Activated naive CD4-positive, alpha-beta T cell treated with anti-CD3 and anti-CD28 coated beads, Interleukin-2, amount 50 U/mL, for 72 hours (primary cell): ENCODE results near the gene SMIM41. TPM values are rescaled to one million over a fixed set of nuclear protein-coding genes. Genes with fewer than 3 reads are reported as not detected.

Experiments used
- ATAC-seq, 2 donors: fragments of 150-1000 bp; cut with Tn5 transposase; 2 replicates each; pipeline ENCODE4 v1.10.0; 2021; ENCODE audit warnings: mild to moderate bottlenecking in 2 of 2, moderate library complexity in 2 of 2
- DNase-seq, 2 donors: peaks; one replicate each; pipeline ENCODE4 v3.0.0; 2021 to 2022; ENCODE audit warnings: low spot score in 2 of 2
- H3K27ac Mint-ChIP-seq, 2 donors: one replicate each; pipeline ENCODE4 v1.8.0; 2022; ENCODE audit warnings: mild to moderate bottlenecking in 2 of 2, mixed read lengths in 2 of 2
- H3K36me3 Mint-ChIP-seq, 2 donors: one replicate each; pipeline ENCODE4 v1.8.0; 2022; ENCODE audit warnings: mixed read lengths in 2 of 2
- H3K9me3 Mint-ChIP-seq, 2 donors: one replicate each; pipeline ENCODE4 v1.8.0; 2022; ENCODE audit warnings: mixed read lengths in 2 of 2
- total RNA-seq, 2 donors: library from RNA; stranded (reverse); gene quantifications; one replicate each; pipeline ENCODE4 v1.2.3, GENCODE V29; 2022

SMIM41 gene
- total RNA-seq, 2 donors from 2014 or later, result not detected

DNA sequence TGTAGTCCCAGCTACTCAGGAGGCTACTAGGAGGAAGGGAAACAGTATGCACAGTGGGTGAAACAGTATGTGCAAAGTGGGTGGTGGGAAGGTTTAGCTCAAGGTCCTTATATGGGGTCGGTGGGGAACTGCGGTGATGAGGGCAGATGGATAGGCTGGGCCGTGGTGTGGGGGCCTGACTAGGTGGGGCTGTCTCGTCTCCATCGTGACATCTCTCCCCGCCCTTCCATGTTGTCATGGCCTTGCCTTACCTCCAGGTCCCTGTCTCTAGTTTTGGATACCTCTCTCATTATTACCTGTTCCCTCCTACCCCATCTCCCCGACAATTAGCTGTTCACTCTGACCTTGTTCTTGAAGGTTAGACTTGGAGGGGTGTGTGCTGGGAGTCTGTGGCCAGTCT lies 32.6 kb upstream of the SMIM41 start:
- Mint-ChIP-seq H3K36me3 (peaks cover 1 to 8% of the 10 kb centered on the region in 2 donors), H3K9me3 (no peaks in the 10 kb centered on the region), H3K27ac (no peak overlapping the region)
- DNase-seq, result no peak
- ATAC-seq, result no peak

DNA sequence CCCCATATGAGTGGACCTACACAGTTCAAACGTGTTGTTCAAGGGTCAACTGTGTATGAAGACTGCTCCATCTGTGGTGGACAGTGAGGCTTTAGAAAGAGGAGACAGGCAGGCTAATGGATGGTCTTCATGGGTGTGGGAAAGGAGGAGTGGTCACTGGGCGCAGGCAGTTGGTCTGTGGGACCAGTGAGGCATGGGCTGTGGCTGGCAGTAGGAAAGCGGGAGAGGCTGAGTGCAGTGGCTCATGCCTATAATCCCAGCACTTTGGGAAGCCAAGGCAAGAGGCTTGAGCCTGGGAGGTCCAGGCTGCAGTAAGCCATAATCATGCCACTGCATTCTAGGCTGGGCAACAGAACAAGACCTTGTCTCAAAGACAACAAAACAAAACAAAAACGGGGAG lies 30.2 kb upstream of the SMIM41 start:
- Mint-ChIP-seq H3K36me3 (peaks cover 6 to 23% of the 10 kb centered on the region in 2 donors), H3K9me3 (no peaks in the 10 kb centered on the region), H3K27ac (peak overlapping the region; percentile 61 to 98)
- no peak for DNase-seq
- no peak for ATAC-seq

DNA sequence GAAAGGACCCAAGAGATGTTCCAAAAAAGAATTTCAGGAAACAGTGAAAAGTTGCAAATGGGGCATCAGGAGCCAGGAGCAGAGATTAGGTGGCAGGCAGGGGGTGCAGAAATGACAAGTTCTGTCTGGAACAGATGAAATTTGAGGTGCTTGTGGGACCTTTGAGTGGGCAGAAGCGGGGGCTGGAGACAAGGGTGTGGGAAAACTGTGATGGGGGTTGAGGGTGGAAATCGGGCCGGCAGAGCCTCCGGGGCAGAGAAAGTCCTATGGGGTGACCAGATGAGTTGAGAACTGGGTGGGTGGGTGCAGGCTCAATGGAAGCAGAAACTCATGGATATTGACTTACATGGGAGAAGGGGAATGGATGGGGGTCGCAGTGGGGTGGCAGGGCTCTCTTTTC lies 29.8 kb upstream of the SMIM41 start:
- peaks cover 6 to 23% of the 10 kb centered on the region in 2 donors for H3K36me3 Mint-ChIP-seq
- DNase-seq (no peak), ATAC-seq (no peak)
- H3K9me3 Mint-ChIP-seq, result no peaks in the 10 kb centered on the region
- H3K27ac Mint-ChIP-seq, result peak overlapping the region; percentile 61 to 98

DNA sequence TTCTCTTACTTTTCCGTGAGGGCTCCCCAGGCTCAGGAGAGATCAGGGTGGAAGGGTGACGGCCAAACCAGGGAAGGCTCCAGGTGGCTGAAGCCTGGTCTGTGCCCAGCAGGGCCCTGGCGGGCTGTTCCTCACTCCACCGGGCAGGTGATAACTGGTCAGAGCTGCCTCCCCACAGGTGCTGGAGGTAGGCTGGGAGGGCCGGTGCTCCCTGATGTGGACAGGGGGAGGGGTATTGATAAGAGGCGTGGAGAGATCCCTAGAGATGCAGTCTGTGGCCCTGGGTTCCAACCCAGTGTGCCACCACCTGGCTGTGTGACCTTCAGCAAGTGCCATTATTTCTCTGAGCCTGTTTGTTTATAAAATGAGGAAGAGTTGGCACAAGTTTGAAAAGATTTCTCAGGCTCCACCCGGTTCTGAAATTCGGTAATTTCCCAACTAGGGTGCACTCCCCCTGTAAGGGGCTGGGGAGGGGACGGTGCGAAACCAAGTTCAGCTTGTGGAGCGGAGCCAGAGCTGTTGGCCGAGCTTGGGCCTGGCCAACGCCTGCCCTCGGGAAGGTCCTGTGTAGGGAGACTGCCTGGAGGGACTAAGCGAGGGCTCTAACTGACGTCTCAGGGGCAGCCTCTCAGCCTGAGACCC lies 29.3 kb upstream of the SMIM41 start:
- Mint-ChIP-seq H3K27ac (peak overlapping the region; percentile 94 to 98), H3K9me3 (no peaks in the 10 kb centered on the region), H3K36me3 (peaks cover 6 to 23% of the 10 kb centered on the region in 2 donors)
- no peak for ATAC-seq
- DNase-seq, result no peak

DNA sequence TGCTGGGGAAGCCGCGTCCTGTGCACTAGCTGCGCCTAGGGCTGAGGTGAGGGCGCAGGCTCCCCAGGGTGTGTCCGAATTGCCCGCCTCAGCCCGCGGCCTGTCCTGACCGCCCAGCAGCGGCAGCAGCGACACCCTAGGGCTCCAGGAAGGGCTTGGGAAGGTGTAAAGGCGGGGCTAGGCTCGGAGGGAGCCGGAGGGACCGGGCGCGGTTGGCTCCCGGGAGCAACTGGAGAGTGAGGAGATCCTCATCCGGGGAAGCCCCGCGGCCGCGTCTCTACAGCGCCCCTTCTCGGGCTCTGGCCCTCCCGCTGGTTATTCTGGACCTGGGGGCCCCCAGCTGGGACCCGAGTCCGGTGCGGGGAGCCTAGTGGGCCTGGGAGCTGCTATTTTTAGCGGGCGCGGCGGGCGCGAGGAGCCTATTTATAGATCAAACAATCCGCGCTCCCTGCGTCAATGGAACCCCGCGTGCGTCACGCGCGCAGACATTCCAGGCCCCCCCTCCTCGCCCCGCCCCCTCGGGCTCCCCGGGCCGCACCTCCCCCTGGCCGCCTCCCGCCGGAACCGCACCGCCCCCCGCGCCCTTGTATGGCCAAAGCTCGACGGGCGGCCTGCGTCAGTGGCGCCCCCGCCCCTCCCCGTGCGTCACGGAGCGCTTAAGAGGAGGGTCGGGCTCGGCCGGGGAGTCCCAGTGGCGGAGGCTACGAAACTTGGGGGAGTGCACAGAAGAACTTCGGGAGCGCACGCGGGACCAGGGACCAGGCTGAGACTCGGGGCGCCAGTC lies 28.6 kb upstream of the SMIM41 start, which contains the start of gene NR4A1:
Gene NR4A1 (plus strand): TSS at position 685 of the 784 bp plus-strand sequence. CDS start 2,887 bp downstream, outside the sequence.
- H3K27ac Mint-ChIP-seq, result peak within 1 kb of the TSS; percentile 96 to 98
- ATAC-seq (peak; percentile 88 to 93), DNase-seq (peak; percentile 98 to 99)
- H3K36me3 Mint-ChIP-seq, result peaks cover 6 to 23% of the 10 kb centered on the region in 2 donors
- no peaks in the 10 kb centered on the region for H3K9me3 Mint-ChIP-seq

DNA sequence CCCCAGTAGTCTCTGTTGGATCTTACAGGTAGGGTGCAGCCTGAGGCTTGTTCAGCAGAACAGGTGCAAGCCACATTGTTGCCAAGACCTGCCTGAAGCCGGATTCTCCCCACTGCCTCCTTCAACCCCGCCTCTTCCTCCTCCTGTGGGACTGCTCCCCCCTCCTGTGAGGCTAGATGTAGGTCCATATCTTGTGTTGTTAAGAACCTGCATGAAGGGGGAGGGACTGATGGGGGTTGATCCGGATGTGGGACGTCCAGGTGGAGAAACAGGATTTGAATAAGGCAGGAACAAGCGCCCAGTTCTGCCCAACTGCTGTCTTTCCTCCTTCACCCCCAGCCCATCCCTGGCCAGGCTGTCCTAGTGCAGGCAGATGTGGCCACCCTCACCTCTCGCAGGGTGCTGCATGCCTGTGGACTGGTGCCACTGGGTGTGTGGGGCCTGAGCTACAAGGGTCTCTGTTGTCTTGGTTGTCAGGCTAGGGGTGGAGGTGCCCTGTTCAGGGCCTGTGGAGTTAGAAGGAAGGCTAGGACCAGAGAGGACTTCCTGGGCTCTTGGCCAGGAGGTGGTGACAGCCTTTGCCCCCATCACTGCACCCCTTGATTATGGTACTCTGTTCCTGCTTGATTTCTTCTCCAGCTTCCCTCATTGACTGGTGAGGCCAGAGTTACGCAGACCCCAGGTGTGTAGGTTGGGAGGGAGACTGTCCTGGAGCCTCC lies 26.9 kb upstream of the SMIM41 start:
- Mint-ChIP-seq H3K9me3 (no peaks in the 10 kb centered on the region), H3K27ac (peak overlapping the region; percentile 96 to 98), H3K36me3 (peaks cover 6 to 29% of the 10 kb centered on the region in 2 donors)
- DNase-seq (no peak), ATAC-seq (no peak)

DNA sequence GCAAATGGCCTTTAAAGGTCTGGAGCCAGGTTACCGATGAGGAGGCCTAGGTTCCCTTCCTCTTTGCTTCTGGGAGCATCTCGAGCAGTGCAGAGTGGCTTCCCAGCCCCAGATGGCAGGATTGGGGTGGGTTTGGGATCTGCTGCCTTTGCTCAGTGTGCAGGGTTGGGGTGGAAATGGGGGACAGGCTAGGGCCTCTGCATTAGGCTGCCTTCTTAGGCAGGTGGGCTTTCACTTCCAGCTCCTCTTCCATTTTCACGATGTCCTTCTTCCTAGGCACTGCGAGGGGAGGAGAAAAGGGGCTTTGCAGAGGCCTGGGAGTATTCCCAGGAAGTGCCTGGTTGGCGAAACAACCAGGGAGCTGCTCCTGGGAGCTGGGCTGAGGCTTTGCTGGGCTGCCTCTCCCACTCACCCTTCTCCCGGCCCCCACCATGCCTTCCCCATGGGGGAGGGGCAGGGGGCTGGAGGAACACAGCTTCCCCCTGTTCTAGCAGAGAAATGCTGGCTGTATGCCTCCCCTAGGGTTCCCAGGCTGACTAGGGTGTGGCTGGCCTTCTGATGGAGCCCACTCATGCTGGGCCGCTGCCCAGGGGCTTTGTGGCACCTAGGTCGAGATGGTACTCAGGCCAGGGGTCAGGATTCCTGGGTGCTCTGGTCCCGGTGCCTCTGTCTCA lies 25.8 kb upstream of the SMIM41 start:
- peaks cover 6 to 29% of the 10 kb centered on the region in 2 donors for H3K36me3 Mint-ChIP-seq
- ATAC-seq (no peak), DNase-seq (no peak)
- no peaks in the 10 kb centered on the region for H3K9me3 Mint-ChIP-seq
- peak overlapping the region in 1 of 2 donors; percentile 98 for H3K27ac Mint-ChIP-seq

DNA sequence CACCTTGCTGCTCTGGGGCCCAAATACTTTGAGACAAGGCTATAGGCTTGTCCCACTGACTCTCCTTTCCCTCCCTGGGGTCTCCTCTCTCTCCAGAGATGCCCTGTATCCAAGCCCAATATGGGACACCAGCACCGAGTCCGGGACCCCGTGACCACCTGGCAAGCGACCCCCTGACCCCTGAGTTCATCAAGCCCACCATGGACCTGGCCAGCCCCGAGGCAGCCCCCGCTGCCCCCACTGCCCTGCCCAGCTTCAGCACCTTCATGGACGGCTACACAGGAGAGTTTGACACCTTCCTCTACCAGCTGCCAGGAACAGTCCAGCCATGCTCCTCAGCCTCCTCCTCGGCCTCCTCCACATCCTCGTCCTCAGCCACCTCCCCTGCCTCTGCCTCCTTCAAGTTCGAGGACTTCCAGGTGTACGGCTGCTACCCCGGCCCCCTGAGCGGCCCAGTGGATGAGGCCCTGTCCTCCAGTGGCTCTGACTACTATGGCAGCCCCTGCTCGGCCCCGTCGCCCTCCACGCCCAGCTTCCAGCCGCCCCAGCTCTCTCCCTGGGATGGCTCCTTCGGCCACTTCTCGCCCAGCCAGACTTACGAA lies 25.2 kb upstream of the SMIM41 start:
- no peak for DNase-seq
- ATAC-seq, result no peak
- Mint-ChIP-seq H3K27ac (peak overlapping the region; percentile 14 to 98), H3K36me3 (peaks cover 6 to 29% of the 10 kb centered on the region in 2 donors), H3K9me3 (no peaks in the 10 kb centered on the region)

DNA sequence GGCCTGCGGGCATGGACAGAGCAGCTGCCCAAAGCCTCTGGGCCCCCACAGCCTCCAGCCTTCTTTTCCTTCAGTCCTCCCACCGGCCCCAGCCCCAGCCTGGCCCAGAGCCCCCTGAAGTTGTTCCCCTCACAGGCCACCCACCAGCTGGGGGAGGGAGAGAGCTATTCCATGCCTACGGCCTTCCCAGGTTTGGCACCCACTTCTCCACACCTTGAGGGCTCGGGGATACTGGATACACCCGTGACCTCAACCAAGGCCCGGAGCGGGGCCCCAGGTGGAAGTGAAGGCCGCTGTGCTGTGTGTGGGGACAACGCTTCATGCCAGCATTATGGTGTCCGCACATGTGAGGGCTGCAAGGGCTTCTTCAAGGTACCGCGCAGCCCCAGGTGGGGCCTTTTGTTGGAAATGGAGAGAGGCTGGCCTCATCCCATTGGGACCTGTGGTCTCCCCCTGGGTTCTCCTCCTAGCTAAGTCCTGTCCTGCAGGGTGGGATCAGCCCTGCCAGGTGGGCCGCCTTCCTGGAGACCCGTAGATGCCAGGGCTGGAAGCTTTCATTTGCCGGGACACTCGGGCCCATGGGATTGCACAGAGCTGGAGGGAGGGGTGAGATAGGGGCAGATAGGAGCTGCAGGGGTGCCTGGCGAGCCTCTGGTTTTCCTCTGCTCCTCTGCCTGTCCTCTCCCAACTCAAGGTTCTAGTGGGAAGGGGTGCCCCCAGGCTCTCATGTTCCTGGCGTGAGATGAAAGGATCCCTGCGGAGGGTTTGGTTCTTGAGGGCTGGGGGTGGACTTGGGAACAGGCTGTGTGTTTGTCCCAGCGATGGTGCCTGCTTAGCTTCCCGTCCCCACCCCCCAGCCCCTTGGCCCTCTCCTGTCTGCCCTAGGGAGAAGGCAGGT lies 24.4 kb upstream of the SMIM41 start:
- Mint-ChIP-seq H3K36me3 (peaks cover 6 to 29% of the 10 kb centered on the region in 2 donors), H3K27ac (peak overlapping the region; percentile 14 to 98), H3K9me3 (no peaks in the 10 kb centered on the region)
- ATAC-seq (no peak), DNase-seq (no peak)

DNA sequence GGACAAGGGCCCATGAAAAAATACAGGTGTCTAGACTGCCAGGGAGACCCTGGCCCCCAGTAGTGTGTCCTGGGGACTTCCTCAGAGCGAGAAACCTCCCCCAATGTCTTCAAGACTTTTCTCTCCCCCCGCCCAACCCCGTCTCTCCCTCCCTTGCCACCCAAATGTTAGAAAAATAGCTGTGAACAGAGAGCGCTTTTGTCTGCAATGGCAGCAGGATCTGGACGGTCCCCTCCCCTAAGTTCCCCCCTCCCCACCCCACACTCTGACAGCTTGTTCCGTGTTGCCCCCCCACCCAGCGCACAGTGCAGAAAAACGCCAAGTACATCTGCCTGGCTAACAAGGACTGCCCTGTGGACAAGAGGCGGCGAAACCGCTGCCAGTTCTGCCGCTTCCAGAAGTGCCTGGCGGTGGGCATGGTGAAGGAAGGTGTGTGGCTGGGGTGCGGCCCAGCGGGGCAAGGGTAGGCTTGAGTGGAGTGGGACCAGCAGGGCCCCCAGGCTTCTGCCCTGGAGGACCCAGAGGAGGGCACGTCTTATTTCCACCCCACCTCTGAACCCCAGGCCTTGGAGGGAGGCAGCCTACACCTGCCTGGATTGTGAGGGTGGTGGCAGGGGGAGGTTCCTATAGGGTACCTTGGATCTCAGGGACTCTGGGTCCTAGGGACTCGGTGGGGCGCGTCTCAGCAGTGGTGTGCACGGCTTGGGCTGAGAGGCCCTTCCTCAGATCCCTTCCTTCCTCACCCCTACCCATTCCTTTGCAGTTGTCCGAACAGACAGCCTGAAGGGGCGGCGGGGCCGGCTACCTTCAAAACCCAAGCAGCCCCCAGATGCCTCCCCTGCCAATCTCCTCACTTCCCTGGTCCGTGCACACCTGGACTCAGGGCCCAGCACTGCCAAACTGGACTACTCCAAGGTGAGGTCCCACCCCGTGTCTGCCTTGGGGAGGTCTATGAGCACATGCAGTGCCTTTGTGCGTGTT lies 23.5 kb upstream of the SMIM41 start:
- H3K36me3 Mint-ChIP-seq, result peaks cover 6 to 29% of the 10 kb centered on the region in 2 donors
- no peaks in the 10 kb centered on the region for H3K9me3 Mint-ChIP-seq
- H3K27ac Mint-ChIP-seq, result peak overlapping the region in 1 of 2 donors; percentile 62

DNA sequence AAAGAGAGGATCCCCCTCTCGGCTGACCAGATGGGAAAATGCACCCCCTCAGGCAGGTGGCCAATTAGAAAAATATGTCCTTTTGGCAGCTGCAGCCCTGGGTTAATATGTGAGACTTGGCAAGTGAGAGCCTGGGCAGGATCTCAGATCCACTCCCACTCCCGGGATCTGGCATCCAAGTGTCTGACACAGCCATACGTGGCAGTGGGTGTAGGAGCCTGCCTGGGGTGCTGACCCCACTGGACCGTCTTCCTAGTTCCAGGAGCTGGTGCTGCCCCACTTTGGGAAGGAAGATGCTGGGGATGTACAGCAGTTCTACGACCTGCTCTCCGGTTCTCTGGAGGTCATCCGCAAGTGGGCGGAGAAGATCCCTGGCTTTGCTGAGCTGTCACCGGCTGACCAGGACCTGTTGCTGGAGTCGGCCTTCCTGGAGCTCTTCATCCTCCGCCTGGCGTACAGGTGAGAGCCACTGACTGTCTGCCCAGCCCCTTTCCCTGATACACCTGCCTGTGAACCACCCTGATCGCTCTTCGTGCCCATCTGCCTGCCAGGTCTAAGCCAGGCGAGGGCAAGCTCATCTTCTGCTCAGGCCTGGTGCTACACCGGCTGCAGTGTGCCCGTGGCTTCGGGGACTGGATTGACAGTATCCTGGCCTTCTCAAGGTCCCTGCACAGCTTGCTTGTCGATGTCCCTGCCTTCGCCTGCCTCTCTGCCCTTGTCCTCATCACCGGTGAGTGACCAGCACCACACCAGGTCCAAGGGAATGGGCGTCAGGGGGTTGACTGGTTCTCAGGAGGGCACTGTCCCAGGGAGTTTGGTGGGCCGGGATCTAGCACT lies 22.5 kb upstream of the SMIM41 start:
- peak overlapping the region in 1 of 2 donors; percentile 62 for H3K27ac Mint-ChIP-seq
- no peak for DNase-seq
- ATAC-seq, result no peak
- no peaks in the 10 kb centered on the region for H3K9me3 Mint-ChIP-seq
- H3K36me3 Mint-ChIP-seq, result peaks cover 3 to 19% of the 10 kb centered on the region in 2 donors

More for the DNA sequence above, 23.5 kb upstream of the SMIM41 start:
- DNase-seq (no peak), ATAC-seq (no peak)

DNA sequence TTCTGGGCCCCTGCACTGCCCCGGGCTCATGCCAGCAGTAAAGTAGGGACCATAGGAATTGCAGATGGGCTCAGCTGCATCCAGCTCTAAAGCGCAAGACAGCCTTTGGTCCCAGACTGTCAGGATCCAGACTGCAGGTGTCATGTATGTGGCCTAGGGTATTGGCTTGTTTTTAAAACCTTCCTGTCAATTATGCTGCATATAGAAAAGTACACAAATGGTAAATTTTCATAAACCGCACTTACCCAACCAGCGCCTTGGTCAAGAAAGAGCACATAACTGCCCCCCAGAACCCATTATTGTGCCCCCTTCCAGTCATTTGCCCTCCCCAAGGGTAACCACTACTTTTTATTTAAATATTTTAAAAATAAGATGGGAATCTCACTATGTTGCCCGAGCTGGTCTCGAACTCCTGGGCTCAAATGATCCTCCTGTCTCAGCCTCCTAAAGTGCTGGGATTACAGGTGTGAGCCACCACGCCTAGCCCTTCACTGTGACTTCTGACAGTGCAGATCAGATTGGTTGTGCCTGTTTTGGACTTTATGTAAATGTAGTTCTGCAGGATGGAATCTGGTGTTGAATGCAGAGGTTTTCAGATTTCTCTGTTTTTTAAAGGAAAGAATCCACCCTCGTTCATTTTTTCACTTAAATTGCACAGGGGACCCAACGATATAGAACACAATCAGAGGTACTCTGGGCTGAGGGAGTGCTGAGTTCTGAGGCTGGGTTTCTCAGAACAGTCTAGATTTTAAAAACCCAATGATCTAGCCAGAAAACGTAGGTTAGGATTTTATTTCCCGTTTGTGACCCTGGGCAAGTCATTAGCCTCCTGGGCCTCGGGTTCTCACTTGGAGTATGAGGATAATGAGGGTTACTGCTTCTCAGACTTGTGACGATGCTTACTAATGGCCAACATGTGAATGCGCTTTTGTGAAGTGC lies 21.6 kb upstream of the SMIM41 start:
- no peak for ATAC-seq
- H3K27ac Mint-ChIP-seq, result no peak overlapping the region
- no peaks in the 10 kb centered on the region for H3K9me3 Mint-ChIP-seq
- DNase-seq, result no peak
- peaks cover 0 to 10% of the 10 kb centered on the region in 2 donors for H3K36me3 Mint-ChIP-seq
